H7 (cell line): Measurements from ENCODE around the gene TULP4. TPM values are rescaled to one million over a fixed set of nuclear protein-coding genes. Genes with fewer than 3 reads are reported as not detected.
"Not testable (repeated sequence)": the region's sequence is repeated elsewhere in the genome, so short reads cannot be mapped to it uniquely, and the experiment has no call there.

Experiments used
- DNase-seq: peaks from one replicate; pipeline ENCODE4 v3.0.0; 2012
- H3K27me3 ChIP-seq: 2 replicates; pipeline ENCODE4 v1.6.0; 2011; ENCODE audit warnings: mild to moderate bottlenecking, low read length; ENCODE audit not compliant: control insufficient read depth, insufficient read depth
- H3K36me3 ChIP-seq: replicated peaks from 2 replicates; pipeline ENCODE4 v1.5.1; 2011; ENCODE audit warnings: low read length; ENCODE audit not compliant: control insufficient read depth, insufficient read depth
- H3K4me3 ChIP-seq: 2 replicates; pipeline ENCODE4 v1.5.1; 2011; ENCODE audit warnings: low read depth, mild to moderate bottlenecking, control low read depth, low read length, moderate library complexity; ENCODE audit not compliant: insufficient read depth
- total RNA-seq: library from RNA; depleted of rRNA; stranded (reverse); fragments of >200 nt; shearing (Covaris generic); gene quantifications from 2 replicates; pipeline ENCODE4 v1.2.3, GENCODE V29; 2014

TULP4 gene
- total RNA-seq, 1 experiment from 2014 or later: 31.4 TPM

DNA sequence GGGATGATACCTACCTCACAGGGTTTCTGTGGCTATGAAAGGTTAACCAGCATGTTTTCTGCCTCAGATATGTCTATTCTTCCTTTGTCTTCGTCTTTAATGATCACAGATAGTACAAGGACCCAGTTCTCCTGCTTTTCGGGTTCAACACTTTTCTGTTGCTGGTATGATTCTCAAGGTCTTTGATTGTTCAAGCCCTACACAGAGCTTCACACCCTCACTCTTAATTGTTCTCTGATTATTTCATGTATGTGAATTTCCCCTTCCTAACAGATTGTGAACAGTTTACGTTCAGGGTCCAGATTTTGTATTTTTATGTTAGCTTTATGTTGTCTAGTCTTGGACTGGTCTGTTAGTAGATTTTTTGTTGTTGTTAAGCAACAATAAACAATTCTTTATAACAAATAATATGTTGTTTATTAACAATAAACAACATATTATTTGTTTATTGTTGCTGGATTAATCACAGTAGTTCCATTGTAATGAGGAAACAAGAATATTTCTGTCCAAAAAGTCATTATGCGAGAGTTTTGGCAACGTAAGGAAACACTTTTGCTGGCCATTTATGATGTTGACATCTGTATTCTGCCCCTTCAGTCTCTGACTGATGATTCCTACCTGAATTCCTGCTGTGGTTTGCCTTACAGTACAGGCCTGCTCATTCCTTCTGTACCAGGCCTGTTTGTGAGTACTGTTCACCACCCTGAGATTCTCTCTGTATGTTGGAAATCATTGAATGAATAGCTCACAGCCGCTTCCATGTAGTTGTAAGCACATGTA is 27.2 kb upstream of the TULP4 start:
- H3K27me3 ChIP-seq: no peaks in the 10 kb centered on the region
- H3K36me3 ChIP-seq: no peaks in the 10 kb centered on the region; the same call in 1 of the 2 replicates
- no peak for DNase-seq
- no peak overlapping the region for H3K4me3 ChIP-seq

DNA sequence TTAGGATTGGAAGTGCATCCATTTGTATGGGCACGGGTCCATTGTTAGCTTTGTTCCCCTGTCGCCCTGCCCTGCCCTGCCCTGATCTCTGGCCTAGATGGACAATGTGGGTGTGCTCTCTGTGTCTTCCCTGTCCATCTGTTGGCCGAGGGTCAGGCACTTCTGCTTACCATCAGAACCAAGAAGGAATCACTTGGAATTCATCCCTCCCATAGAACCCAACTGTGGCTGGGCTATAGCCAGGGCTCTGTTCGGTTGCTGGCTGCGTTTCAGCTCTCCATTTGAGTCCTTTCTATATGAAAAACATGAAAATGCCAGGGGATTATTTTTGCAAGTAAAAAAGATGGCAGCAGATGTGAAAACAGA is 26.6 kb upstream of the TULP4 start:
- no peak for DNase-seq
- no peak overlapping the region for H3K4me3 ChIP-seq
- no peaks in the 10 kb centered on the region; the same call in 1 of the 2 replicates for H3K36me3 ChIP-seq

DNA sequence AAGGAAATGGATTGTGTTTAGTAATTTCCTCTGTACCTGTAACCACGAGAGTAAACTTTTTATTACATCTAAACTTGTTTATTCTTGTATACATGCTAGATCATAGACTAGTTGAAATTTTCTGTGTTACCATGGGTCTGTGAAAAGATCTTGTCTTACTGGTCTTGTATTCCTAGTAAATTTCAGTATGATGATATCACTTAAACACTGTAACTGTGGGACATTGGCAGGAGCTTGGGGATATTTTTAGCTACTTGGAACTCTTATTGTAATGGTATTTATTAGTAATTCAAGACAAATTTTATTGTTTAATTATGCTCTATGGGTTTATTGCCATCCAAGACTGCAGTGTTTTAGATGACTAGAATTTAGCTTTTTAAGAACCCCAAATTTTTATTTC is 25.9 kb upstream of the TULP4 start:
- H3K4me3 ChIP-seq: no peak overlapping the region
- no peaks in the 10 kb centered on the region; the same call in 1 of the 2 replicates for H3K36me3 ChIP-seq
- no peaks in the 10 kb centered on the region for H3K27me3 ChIP-seq
- DNase-seq: no peak

More for the DNA sequence above, 26.6 kb upstream of the TULP4 start:
- H3K27me3 ChIP-seq: no peaks in the 10 kb centered on the region

DNA sequence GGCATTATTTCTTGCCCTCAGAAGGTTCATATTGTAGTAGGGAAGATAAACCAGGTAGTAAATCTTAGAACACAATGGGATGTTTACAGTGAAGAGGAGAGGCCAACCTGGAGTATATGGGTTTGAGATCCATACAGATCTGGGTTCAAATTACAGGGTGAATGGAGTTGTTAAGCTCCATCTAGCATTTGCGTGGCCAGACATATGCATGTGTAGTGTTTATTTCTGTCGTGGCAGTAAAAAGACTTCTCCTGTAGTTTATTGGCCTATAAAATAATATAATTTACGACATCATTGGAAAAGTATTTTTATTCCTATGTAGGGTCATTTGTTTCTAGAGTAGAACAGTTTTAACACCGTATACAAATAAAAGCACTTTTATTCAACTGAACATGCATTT is 25.2 kb upstream of the TULP4 start:
- no peak for DNase-seq
- H3K36me3 ChIP-seq: no peaks in the 10 kb centered on the region; the same call in 1 of the 2 replicates

DNA sequence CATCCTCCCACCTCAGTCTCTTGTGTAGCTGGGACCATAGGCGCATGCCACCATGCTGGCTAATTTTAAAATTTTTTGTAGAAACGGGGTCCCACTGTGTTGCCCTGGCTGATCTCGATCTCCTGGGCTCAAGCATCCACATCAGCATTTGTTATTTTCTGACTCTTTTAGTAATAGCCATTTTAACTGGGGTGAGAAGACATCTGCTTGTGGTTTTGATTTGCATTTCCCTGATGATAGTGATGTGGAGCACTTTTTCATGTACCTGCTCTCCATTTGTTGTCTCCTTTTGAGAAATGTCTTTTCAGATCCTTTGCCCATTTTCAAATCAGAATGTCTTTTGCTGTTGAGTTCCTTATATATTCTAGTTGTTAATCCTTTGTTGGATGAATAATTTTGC is 22.2 kb upstream of the TULP4 start:
- no peak for DNase-seq
- no peaks in the 10 kb centered on the region; the same call in 1 of the 2 replicates for H3K36me3 ChIP-seq

More for the DNA sequence above, 25.2 kb upstream of the TULP4 start:
- Histone ChIP-seq H3K27me3 (no peaks in the 10 kb centered on the region), H3K4me3 (no peak overlapping the region)

DNA sequence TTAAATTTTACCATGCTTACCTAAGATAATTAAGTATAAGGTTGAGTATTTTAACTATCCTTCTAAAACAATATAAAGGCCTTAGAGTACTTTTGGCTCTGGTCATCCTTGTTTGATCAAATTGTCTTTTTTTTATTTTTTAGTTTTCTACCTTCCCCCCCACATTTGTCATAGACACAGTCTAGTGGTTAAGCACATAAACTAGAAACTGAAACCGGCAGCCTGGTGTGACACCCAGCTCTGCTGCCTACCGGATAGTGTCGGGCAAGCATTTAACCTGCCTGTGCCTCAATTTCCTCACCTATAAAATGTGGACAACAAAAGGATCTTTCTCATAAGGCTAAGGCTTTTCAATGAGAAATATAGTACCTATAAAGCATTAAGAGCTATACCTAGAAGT is 21.6 kb upstream of the TULP4 start:
- H3K36me3 ChIP-seq: no peaks in the 10 kb centered on the region; the same call in 1 of the 2 replicates
- no peaks in the 10 kb centered on the region for H3K27me3 ChIP-seq
- H3K4me3 ChIP-seq: no peak overlapping the region
- no peak for DNase-seq

More for the DNA sequence above, 22.2 kb upstream of the TULP4 start:
- Histone ChIP-seq H3K27me3 (no peaks in the 10 kb centered on the region), H3K4me3 (no peak overlapping the region)

DNA sequence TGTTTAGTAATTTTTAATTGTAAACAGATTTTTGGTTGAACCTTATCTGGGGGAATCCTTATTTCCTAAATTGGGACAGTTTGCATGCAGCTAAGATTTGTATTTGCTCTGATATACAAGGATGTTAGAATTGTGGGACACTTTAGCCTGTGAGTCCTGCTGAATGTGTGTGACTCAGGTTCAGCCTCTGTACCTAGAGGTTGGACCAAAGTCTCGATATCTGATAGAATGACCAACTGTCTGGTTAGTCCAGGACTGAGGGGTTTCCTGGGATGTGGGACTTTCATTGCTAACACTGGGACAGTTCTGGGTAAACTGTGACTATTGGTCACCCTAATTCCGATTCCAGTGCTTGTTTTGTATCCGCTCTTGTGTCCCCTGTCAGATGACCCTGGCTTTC is 20.2 kb upstream of the TULP4 start:
- Histone ChIP-seq H3K27me3 (no peaks in the 10 kb centered on the region), H3K36me3 (no peaks in the 10 kb centered on the region), H3K4me3 (no peak overlapping the region)
- DNase-seq: no peak

DNA sequence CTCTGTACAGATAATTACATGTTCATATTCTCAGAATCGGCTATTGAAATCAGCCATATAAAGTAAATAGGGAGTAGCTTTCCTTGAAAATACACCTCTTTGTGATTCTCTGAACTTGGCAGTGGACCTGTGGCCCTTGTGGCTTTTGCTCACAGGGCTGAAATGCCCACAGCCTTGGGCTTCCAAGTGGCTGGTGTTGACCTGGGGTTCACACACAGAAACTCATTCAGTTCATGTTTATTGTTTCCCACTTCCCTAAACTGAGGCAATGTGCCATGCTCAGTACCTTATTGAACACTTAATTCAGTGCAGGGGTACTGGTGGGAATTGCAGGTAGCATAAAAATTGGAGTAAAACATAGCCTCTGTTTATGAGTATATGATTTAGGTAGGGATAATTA is 19.1 kb upstream of the TULP4 start:
- no peak for DNase-seq
- Histone ChIP-seq H3K27me3 (no peaks in the 10 kb centered on the region), H3K4me3 (no peak overlapping the region), H3K36me3 (no peaks in the 10 kb centered on the region)

DNA sequence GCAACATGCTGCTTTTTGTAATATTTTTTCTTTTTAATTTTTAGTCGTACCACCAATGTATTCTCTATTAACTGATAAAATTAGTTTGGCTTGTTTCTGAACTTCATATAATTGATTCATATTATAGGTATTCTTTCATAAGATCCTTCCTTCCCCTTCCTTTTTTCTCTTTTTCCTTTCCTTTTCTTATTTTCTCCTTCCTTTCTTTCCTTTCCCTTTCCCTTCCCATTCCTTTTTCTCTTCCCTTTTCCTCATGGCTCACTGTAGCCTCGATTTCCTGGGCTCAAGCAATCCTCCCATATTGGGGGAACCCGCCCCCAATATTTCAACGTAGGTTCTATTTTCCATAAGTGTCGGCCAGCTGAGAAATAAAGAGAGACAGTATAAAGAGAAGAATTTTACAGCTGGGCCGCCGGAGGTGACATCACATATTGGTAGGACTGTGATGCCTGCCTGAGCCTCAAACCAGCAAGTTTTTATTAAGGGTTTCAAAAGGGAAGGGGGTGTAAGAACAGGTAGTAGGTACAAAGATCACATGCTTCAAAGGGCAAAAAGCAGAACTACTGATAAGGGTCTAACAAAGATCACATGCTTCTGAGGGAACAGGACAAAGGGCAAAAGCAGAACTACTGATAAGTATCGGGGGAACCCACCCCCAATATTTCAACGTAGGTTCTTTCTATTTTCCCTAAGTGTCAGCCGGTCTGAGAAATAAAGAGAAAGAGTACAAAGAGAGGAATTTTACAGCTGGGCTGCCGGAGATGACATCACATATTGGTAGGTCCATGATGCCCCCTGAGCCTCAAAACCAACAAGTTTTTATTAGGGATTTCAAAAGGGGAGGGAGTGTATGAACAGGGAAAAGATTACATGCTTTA is 16.1 kb upstream of the TULP4 start:
- DNase-seq, H3K27me3 ChIP-seq, H3K4me3 ChIP-seq, H3K36me3 ChIP-seq: not testable (repeated sequence)

DNA sequence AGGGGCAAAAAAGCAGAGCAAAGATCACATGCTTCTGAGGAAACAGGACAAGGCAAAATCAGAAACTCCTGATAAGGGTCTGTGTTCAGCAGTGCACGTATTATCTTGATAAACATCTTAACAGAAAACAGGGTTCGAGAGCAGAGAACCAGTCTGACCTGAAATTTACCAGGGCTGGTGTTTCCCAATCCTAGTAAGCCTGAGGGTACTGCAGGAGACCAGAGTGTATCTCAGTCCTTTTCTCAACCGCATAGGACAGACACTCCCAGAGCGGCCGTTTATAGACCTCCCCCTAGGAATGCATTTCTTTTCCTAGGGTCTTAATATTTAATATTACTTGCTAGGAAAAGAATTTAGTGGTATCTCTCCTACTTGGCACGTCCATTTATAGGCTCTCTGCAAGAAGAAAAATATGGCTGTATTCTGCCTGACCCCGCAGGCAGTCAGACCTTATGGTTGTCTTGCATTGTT is 15.4 kb upstream of the TULP4 start:
- not testable (repeated sequence) for DNase-seq, H3K36me3 ChIP-seq, H3K4me3 ChIP-seq, H3K27me3 ChIP-seq

DNA sequence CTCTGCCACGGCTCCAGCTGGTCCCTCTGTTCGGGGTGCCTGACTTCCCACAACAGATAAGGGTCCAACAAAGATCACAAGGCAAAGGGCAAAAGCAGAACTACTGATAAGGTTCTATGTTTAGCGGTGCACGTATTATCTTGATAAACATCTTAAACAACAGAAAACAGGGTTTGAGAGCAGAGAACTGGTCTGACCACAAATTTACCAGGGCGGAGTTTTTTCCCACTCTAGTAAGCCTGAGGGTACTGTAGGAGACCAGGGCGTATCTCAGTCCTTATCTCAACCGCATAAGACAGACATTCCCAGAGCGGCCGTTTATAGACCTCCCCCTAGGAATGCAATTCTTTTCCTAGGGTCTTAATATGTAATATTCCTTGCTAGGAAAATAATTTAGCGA is 14.6 kb upstream of the TULP4 start:
- not testable (repeated sequence) for DNase-seq, H3K36me3 ChIP-seq, H3K27me3 ChIP-seq, H3K4me3 ChIP-seq

DNA sequence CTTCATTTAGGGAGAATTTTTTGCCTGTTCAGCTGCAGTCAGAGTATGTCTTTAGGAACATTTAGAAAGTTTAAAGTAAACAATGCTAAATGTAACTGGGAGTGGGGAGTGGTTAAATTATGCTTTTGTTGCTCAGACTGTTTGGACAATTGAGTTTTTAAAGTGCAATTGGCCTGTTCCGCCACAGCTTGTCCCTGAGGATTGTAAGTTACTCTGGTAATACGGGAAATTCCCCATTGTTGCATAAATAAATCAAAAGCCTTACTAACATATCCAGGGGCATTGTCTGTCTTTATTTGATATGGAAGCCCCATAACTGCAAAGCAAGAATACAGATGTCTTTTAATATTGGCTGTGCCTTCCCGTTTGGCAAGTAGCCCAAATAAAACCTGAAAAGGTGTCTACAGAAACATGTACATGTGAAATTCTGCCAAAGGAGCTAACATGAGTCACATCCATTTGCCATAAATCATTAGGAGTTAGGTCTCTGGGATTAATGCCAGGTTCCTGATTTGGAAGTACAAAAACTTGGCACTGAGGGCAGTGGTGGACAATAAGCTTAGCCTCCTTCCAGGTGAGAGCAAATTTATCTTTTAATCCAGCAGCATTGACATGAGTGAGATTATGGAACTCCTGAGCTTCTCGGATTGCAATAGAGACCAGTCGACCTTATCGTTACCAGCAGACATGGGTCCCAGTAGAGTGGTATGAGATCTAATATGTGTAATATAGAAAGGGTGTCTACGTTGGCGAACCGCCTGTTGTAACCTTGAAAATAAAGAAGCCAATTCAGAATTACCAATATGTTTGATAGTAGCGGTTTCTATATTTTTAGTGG is 11.7 kb upstream of the TULP4 start:
- not testable (repeated sequence) for H3K36me3 ChIP-seq, H3K27me3 ChIP-seq, H3K4me3 ChIP-seq, DNase-seq

DNA sequence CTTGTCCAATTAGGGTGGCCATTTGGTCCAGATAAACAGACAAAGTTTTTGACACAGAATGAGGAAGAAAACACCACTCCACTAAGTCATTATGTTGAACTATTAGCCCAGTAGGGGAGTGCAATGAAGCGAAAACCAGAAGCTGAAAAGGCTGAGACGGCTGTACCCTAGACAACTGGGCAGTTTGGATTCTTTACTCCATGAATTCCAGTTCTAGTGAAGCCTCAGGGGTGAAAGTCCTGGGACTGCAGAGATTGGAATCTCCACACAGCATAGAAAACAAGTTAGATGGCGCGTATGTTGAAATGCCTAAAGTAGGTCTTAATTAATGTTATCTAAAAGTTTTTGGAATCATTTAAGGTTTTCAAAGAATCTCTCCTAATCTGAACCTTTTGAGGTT is 10.7 kb upstream of the TULP4 start:
- DNase-seq, H3K27me3 ChIP-seq, H3K4me3 ChIP-seq, H3K36me3 ChIP-seq: not testable (repeated sequence)

DNA sequence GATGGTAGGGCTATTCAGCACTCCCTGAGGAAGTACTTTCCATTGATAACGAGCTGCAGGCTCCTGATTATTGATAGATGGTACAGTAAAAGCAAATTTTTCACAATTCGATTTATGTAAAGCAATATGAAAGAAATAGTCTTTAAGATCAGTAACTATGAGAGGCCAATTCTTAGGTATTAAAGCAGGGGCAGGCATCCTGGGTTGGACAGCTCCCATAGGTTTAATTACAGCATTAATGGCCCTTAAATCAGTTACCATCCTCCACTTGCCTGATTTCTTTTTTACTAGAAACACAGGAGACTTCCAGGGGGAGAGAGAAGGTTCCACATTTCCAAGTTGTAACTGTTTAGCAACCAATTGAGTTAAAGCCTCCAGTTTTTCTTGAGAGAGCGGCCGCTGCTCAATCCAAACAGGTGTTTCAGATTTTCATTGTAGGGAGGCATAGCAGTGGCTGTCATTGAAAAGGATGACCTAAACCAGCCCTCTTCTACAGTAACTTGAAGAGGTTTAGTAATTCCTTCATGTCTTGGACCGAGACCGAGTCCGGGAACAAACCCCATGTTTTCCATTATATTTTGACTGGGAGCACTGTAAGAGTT is 10.0 kb upstream of the TULP4 start:
- H3K36me3 ChIP-seq, H3K27me3 ChIP-seq, H3K4me3 ChIP-seq, DNase-seq: not testable (repeated sequence)
